Urothelium cell line (cell line): Measurements from ENCODE around the gene ELOA.
"Not testable (repeated sequence)": the region's sequence is repeated elsewhere in the genome, so short reads cannot be mapped to it uniquely, and the experiment has no call there.

Experiments used
- DNase-seq: peaks from one replicate; pipeline ENCODE4 v3.0.0; 2011; ENCODE audit warnings: low spot score, mixed read lengths
- FAIRE-seq: peaks from 2 replicates; lab custom pipeline; 2011; peaks lifted over from hg19 to GRCh38; lab: Jason Lieb, UNC

The ELOA gene

GRCh38 chr1:23779826-23780371 is 36.6 kb downstream of the ELOA start:
- no peak for FAIRE-seq
- DNase-seq, result no peak

DNA sequence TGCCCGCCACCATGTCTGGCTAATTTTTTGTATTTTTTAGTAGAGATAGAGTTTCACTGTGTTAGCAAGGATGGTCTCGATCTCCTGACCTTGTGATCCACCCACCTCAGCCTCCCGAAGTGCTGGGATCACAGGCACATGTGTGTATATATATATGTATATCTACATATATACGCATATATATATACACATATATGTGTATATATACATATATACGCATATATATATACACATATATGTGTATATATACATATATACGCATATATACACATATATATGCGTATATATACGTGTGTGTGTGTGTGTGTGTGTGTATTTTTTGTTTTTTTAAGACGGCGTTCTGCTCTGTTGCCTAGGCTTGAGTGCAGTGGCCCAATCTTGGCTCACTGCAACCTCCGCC is 39.9 kb downstream of the ELOA start:
- FAIRE-seq, DNase-seq: not testable (repeated sequence)

DNA sequence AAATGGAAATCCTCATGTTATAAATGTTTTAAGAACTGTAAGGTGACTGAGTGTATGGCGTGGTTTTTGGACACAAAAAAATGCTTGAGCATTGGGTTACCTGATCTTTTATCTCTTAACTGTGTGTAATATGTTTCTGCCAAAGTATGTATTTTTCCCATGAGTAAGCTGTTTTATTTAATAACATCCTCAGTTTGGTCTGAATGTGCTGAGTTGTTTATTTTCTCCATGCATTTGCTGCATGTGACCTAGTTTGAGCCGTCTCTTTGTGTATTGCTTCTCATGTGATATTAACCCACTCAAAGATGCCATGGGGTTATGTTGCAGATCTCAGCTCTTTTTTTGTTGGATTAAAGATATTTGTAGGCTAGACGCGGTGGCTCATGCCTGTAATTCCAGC is 41.6 kb downstream of the ELOA start:
- FAIRE-seq (no peak), DNase-seq (no peak)

DNA sequence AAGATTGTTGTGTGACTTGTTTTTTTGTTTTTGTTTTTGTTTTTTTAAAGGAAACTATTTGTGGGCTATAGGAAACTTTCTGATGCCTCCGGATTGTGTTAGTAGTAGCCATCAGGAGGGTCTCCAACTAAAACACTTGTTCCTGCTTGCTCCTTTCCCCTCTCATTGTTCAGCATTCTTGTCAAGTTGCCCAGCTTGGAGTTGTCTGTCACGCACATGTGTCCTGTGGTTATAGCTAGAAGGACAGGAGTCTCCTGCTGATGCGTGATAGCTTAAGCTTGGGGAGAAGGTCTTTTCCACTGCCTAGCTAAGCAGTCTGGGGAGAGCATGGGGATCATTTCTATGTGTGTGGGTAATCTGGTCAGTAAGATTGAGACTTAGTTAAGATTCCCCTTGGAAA is 44.4 kb downstream of the ELOA start:
- FAIRE-seq, result no peak

DNA sequence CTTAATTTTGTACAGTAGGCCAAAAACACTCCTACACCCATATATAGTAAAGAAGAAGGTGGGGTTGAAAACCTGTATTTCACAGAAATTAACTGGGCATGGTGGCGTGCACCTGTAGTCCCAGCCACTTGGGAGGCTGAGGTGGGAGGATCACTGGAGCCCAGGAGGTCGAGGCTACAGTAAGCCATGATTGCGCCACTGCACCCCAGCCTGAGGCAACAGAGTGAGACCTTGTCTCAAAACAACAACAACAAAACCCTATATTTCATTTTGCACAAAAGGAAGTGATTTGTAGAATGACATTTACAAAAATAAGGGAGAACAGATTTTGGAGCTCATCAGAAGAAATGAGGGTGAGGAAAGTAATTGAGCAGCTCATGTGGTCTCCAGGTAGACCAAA is 45.4 kb downstream of the ELOA start:
- DNase-seq, result no peak
- FAIRE-seq, result no peak

More for the DNA sequence above, 44.4 kb downstream of the ELOA start:
- DNase-seq, result no peak

- FAIRE-seq, result no peak
- peak; percentile 91 for DNase-seq
These were observed 47.6 kb downstream of the ELOA start, which contains the start of gene LYPLA2 for GRCh38 chr1:23790696-23791515. LYPLA2 (plus strand) TSS chr1:23791145; CDS start chr1:23792683, 1,538 bp downstream.

- DNase-seq, result peak; percentile 41
- no peak for FAIRE-seq
These were observed 48.3 kb downstream of the ELOA start for GRCh38 chr1:23791516-23792047.

GRCh38 chr1:23792151-23792945 is 49.1 kb downstream of the ELOA start:
- FAIRE-seq, result no peak
- no peak for DNase-seq

DNA sequence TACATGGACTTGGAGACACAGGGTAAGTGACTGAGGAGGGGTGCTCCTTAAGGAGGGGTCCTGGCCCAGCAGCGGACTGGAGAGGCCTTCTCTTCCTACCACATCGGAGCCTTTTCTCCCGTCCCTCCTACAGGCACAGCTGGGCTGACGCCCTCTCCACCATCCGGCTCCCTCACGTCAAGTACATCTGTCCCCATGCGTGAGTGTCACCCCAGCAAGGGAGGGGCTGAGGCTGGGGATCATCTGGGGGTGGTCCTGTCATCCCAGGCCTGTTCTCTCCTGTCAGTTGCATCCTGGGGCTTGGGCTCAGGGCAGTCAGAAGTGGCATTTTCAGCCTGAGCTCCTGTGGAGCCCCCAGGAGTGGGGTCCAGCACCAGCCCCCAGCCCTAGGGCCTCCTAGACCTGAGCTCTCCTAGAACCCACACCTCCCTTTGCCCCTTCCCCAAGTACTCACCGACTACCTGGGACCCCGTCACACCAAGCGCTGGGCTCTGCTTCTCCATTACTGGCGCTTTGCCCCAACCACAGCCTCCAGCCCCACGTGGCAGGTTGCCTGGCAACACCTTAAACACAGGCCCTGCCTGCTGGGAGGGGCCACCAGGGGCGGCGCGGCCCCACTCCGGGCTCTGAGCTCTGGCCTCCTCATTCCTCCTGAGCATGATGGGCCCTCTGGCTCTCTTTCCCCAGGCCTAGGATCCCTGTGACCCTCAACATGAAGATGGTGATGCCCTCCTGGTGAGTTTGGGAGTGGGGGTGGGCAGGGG is 49.9 kb downstream of the ELOA start:
- no peak for FAIRE-seq
- DNase-seq, result peak; percentile 72

- DNase-seq, result no peak
- no peak for FAIRE-seq
These were observed 50.8 kb downstream of the ELOA start for GRCh38 chr1:23793861-23794731.

DNA sequence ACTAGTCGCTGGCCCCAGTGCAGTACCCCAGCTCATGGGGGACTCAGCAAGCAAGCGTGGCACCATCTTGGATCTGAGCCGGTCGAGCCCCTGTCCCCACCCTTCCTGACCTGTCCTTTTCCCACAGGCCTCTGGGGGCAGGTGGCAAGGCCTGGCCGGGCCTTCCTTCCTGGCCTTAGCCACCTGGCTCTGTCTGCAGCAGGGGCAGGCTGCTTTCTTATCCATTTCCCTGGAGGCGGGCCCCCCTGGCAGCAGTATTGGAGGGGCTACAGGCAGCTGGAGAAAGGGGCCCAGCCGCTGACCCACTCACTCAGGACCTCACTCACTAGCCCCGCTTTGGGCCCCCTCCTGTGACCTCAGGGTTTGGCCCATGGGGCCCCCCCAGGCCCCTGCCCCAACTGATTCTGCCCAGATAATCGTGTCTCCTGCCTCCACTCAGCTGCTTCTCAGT is 51.5 kb downstream of the ELOA start:
- not testable (repeated sequence) for FAIRE-seq, DNase-seq

GRCh38 chr1:23795676-23796465 is 52.6 kb downstream of the ELOA start:
- FAIRE-seq, result no peak
- no peak for DNase-seq

- FAIRE-seq (no peak), DNase-seq (no peak)
These were observed 53.4 kb downstream of the ELOA start for GRCh38 chr1:23796466-23797271.

- FAIRE-seq (no peak), DNase-seq (no peak)
These were observed 54.5 kb downstream of the ELOA start for GRCh38 chr1:23797478-23798448.

GRCh38 chr1:23798662-23799142 is 55.4 kb downstream of the ELOA start:
- FAIRE-seq, result no peak
- DNase-seq, result no peak

DNA sequence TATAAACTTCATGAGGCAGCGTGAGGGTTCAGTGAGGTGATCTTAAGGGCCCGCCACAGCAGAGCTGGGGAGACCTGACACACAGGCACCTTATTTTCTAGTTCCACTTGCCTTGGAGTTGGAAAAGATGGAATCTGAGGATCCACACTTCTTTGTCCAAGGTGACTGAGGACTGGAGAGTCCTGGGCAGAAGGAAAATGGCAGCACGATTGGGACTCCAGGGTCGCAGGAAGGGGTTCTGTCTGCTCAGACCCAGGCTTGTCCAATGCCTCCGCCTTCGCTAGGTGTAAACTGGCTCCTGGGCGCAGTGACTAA is 55.9 kb downstream of the ELOA start:
- DNase-seq (no peak), FAIRE-seq (no peak)
